KMS-11 (cell line): ENCODE data around the gene CLDN6.

Experiments used
- H2AFZ ChIP-seq: fragments of 200-600 bp; sonication (generic); 2 replicates; pipeline ENCODE4 v1.6.1; 2016; ENCODE audit warnings: antibody characterized with exemption, mixed run types, low read depth
- H3K27ac ChIP-seq: fragments of 200-600 bp; sonication (generic); 2 replicates; pipeline ENCODE4 v1.6.1; 2016; ENCODE audit warnings: mild to moderate bottlenecking, mixed run types
- H3K27me3 ChIP-seq: fragments of 200-600 bp; sonication (generic); 2 replicates; pipeline ENCODE4 v1.6.1; 2017; ENCODE audit warnings: mild to moderate bottlenecking, low read depth, mixed run types, moderate library complexity; ENCODE audit not compliant: insufficient read depth
- H3K36me3 ChIP-seq: fragments of 200-600 bp; sonication (generic); 2 replicates; pipeline ENCODE4 v1.6.1; 2017; ENCODE audit warnings: mild to moderate bottlenecking, mixed run types; ENCODE audit not compliant: insufficient read depth
- H3K4me1 ChIP-seq: fragments of 200-600 bp; sonication (generic); 2 replicates; pipeline ENCODE4 v1.6.1; 2016; ENCODE audit warnings: mild to moderate bottlenecking, low read depth, mixed run types; ENCODE audit not compliant: poor library complexity, severe bottlenecking
- H3K4me2 ChIP-seq: fragments of 200-600 bp; sonication (generic); 2 replicates; pipeline ENCODE4 v1.7.0; 2016; ENCODE audit warnings: mild to moderate bottlenecking, mixed run types
- H3K4me3 ChIP-seq: fragments of 200-600 bp; sonication (generic); IDR thresholded peaks from 2 replicates; pipeline ENCODE4 v1.6.1; 2017; ENCODE audit warnings: low read depth, low read length, mixed read lengths; ENCODE audit not compliant: insufficient read depth
- H3K79me2 ChIP-seq: fragments of 200-600 bp; sonication (generic); 2 replicates; pipeline ENCODE4 v1.6.1; 2016; ENCODE audit warnings: low read depth, mixed run types; ENCODE audit not compliant: insufficient read depth
- H3K9ac ChIP-seq: fragments of 200-600 bp; sonication (generic); 2 replicates; pipeline ENCODE4 v1.6.1; 2016; ENCODE audit warnings: mild to moderate bottlenecking, mixed run types
- H4K20me1 ChIP-seq: fragments of 200-600 bp; sonication (generic); 2 replicates; pipeline ENCODE4 v1.6.1; 2016; ENCODE audit warnings: mild to moderate bottlenecking, mixed run types; ENCODE audit not compliant: insufficient read depth
- TF ChIP-seq, protein P1 (sequence below): fragments of 200-600 bp; sonication (generic); conservative IDR thresholded peaks from 2 replicates; pipeline ENCODE4 v1.6.1; 2017; ENCODE audit warnings: low read depth, mild to moderate bottlenecking, antibody characterized with exemption, low read length, moderate library complexity, mixed read lengths

The CLDN6 gene

DNA sequence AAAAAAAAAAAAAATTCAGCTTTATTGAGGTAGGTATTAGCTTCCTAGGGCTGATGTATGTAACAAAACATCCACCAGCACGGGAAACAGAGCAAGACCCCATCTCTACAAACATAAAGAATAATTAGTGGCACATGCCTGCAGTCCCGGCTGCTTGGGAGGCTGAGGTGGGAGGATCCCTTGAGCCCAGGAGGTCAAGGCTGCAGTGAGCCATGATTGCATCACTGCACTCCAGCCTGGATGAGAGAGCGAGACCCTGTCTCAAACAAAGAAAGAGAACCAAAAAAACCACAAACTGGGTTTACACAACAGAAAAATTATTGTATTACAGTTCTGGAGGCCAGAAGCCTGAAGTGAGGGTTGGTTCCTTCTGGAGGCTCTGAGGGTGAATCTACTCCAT is 24.4 kb upstream of the CLDN6 start:
- Histone ChIP-seq H3K36me3 (no peaks in the 10 kb centered on the region), H3K4me3 (no peak overlapping the region), H3K79me2 (no peaks in the 10 kb centered on the region), H3K27me3 (peaks cover 89% of the 10 kb centered on the region), H3K9ac (no peak overlapping the region), H2AFZ (no peak overlapping the region), H3K27ac (no peak overlapping the region), H3K4me2 (no peak overlapping the region), H3K4me1 (no peaks in the 10 kb centered on the region), H4K20me1 (no peaks in the 10 kb centered on the region)
- TF ChIP-seq, protein P1, sequence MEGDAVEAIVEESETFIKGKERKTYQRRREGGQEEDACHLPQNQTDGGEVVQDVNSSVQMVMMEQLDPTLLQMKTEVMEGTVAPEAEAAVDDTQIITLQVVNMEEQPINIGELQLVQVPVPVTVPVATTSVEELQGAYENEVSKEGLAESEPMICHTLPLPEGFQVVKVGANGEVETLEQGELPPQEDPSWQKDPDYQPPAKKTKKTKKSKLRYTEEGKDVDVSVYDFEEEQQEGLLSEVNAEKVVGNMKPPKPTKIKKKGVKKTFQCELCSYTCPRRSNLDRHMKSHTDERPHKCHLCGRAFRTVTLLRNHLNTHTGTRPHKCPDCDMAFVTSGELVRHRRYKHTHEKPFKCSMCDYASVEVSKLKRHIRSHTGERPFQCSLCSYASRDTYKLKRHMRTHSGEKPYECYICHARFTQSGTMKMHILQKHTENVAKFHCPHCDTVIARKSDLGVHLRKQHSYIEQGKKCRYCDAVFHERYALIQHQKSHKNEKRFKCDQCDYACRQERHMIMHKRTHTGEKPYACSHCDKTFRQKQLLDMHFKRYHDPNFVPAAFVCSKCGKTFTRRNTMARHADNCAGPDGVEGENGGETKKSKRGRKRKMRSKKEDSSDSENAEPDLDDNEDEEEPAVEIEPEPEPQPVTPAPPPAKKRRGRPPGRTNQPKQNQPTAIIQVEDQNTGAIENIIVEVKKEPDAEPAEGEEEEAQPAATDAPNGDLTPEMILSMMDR: no peak

- Histone ChIP-seq H3K4me3 (no peak overlapping the region), H3K79me2 (no peaks in the 10 kb centered on the region), H2AFZ (no peak overlapping the region), H3K27me3 (peaks cover 88% of the 10 kb centered on the region), H3K4me1 (peaks cover 2% of the 10 kb centered on the region), H3K36me3 (no peaks in the 10 kb centered on the region), H3K27ac (no peak overlapping the region), H4K20me1 (no peaks in the 10 kb centered on the region), H3K4me2 (no peak overlapping the region), H3K9ac (no peak overlapping the region)
- TF ChIP-seq, protein P1: no peak
Measured at GRCh38 chr16:3038896-3039295, 20.9 kb upstream of the CLDN6 start.

GRCh38 chr16:3038256-3038655 is 20.3 kb upstream of the CLDN6 start:
- no peak overlapping the region for H3K9ac ChIP-seq
- TF ChIP-seq, protein P1: no peak
- no peaks in the 10 kb centered on the region for H3K36me3 ChIP-seq
- H3K4me2 ChIP-seq: no peak overlapping the region
- H3K79me2 ChIP-seq: no peaks in the 10 kb centered on the region
- H3K4me1 ChIP-seq: peaks cover 9% of the 10 kb centered on the region
- H3K27me3 ChIP-seq: peaks cover 90% of the 10 kb centered on the region
- no peak overlapping the region for H3K27ac ChIP-seq
- no peak overlapping the region for H3K4me3 ChIP-seq
- no peaks in the 10 kb centered on the region for H4K20me1 ChIP-seq
- no peak overlapping the region for H2AFZ ChIP-seq

DNA sequence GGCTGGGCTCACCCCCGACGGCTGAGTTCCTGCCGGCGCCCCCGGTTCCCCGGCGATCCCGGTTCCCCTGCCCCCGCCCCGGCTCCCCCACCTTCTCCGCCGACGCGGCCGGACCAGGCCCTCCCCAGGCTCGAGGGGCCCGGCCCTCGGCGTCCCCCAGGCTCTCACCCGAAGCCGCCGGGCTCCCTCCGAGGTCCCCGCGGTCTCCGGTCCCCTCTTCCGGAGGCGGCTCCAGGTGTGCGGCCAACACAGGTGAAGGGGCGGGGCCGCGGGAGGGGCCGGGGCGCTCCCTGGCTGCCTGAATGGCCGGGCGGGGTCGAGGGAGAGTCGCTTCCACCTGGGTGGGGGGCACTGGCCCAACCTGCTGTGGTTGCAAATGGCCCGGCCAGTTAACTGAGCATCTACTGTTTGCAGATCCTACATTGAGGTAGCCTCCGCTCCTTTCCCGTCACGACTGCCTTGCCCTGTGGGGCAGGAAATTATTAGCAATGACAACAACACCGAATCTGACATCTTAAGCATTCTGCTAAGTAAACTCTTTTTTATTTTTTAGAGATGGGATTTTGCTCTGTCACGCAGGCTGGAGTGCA is 18.8 kb upstream of the CLDN6 start, which contains the start of gene BICDL2:
Gene BICDL2 (minus strand): TSS at position 219 of the 590 bp plus-strand sequence. CDS start 1,448 bp downstream, outside the sequence.
- Histone ChIP-seq H3K79me2 (no peaks in the 10 kb centered on the region), H3K4me2 (peak within 1 kb of the TSS; percentile 27; the same call in 1 of the 2 replicates), H3K27me3 (peaks cover 92% of the 10 kb centered on the region), H4K20me1 (no peaks in the 10 kb centered on the region), H3K9ac (no peak within 1 kb of the TSS), H3K4me1 (peaks cover 21% of the 10 kb centered on the region), H2AFZ (no peak within 1 kb of the TSS), H3K36me3 (no peaks in the 10 kb centered on the region), H3K27ac (no peak within 1 kb of the TSS), H3K4me3 (no peak within 1 kb of the TSS)
- TF ChIP-seq, protein P1: no peak
